Suppressor macrophage treated with lipopolysaccharide for 4 hours (primary cell): ENCODE results near the gene TERT.
"Not testable (repeated sequence)": the region's sequence is repeated elsewhere in the genome, so short reads cannot be mapped to it uniquely, and the experiment has no call there.

Source experiments
- DNase-seq: peaks from one replicate; pipeline ENCODE4 v3.0.0-alpha.2; 2020

The TERT gene

DNA sequence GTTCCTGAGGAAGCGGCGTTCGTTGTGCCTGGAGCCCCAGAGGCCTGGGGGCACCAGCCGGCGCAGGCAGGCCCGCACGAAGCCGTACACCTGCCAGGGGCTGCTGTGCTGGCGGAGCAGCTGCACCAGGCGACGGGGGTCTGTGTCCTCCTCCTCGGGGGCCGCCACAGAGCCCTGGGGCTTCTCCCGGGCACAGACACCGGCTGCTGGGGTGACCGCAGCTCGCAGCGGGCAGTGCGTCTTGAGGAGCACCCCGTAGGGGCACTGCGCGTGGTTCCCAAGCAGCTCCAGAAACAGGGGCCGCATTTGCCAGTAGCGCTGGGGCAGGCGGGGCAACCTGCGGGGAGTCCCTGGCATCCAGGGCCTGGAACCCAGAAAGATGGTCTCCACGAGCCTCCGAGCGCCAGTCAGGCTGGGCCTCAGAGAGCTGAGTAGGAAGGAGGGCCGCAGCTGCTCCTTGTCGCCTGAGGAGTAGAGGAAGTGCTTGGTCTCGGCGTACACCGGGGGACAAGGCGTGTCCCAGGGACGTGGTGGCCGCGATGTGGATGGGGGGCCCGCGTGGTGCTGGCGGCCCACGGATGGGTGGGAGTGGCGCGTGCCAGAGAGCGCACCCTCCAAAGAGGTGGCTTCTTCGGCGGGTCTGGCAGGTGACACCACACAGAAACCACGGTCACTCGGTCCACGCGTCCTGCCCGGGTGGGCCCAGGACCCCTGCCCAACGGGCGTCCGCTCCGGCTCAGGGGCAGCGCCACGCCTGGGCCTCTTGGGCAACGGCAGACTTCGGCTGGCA lies 1.3 kb downstream of the TERT start:
- DNase-seq = no peak

DNA sequence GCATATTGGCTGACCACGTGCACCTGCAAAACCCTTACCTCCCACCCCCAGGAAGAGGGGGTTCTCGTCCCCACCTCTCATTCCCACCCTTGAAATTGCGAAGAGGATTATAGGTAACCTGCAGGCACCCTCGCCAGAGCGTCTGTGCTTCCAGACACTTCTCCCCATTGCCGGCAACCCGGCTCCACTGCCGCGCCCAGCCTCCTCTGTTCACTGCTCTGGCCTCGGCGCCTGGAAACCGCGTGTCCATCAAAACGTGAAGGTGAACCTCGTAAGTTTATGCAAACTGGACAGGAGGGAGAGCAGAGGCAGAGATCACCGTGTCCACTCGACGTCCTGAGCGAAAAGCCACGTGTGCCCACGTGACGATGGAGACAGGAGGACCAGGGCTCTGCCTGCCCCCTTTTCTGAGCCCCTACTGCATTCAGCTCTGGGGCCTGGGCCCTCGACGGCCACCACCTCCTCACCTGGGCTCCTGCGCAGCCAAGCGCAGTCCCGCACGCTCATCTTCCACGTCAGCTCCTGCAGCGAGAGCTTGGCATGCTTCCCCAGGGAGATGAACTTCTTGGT lies 1.9 kb downstream of the TERT start:
- DNase-seq = no peak

DNA sequence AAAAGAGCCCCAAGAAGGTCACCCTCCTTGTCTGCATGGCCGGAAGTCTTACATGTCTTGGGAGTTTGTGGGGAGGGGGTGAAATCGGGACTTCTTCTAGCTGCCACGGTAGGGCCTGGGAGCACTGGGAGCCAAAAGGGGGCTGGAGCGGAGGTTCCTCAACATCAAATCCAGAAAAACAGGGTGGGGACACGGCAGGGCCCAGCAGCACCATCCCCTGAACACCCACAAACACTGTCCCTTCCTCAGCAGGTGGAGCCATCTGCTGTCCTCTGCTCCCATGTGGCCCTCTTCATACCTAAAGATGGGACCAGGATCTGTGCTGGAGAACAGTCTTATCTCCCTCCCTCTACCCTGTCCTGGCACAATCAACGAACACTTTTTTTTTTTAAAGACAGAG lies 2.7 kb downstream of the TERT start:
- no peak for DNase-seq

DNA sequence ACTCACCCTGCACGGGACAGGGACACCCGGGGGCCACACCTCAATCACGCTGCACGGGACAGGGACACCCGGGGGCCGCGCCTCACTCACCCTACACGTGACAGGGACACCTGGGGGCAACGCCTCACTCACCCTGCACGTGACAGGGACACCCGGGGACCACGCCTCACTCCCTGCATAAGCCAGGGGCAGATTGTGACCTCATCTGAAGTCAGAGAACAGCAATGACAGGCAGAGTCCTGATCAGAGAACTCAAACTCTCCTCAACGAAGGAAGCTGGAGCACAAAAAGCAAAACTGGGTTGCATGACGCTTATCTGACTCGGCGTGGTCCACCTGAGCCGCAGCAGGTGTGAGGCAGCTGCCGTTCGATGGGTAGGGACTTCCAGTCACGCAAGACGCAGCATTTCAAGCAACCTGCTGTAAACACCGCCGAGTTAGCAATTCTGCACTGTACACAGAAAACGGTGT lies 3.2 kb downstream of the TERT start:
- no peak for DNase-seq

DNA sequence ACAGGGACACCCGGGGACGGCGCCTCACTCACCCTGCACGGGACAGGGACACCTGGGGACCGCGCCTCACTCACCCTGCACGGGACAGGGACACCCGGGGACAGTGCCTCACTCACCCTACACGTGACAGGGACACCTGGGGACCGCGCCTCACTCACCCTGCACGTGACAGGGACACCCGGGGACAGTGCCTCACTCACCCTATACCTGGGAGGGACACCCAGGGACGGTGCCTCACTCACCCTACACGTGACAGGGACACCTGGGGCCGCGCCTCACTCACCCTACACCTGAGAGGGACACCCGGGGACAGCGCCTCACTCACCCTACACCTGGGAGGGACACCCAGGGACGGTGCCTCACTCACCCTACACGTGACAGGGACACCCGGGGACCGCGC lies 3.9 kb downstream of the TERT start:
- DNase-seq = not testable (repeated sequence)

DNA sequence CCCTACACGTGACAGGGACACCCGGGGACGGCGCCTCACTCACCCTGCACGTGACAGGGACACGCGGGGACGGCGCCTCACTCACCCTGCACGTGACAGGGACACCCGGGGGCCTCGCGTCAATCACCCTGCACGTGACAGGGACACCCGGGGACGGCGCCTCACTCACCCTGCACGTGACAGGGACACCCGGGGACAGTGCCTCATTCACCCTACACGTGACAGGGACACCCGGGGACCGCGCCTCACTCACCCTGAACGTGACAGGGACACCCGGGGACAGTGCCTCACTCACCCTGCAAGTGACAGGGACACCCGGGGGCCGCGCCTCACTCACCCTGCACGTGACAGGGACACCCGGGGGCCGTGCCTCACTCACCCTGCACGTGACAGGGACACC lies 5.3 kb downstream of the TERT start:
- DNase-seq = not testable (repeated sequence)

DNA sequence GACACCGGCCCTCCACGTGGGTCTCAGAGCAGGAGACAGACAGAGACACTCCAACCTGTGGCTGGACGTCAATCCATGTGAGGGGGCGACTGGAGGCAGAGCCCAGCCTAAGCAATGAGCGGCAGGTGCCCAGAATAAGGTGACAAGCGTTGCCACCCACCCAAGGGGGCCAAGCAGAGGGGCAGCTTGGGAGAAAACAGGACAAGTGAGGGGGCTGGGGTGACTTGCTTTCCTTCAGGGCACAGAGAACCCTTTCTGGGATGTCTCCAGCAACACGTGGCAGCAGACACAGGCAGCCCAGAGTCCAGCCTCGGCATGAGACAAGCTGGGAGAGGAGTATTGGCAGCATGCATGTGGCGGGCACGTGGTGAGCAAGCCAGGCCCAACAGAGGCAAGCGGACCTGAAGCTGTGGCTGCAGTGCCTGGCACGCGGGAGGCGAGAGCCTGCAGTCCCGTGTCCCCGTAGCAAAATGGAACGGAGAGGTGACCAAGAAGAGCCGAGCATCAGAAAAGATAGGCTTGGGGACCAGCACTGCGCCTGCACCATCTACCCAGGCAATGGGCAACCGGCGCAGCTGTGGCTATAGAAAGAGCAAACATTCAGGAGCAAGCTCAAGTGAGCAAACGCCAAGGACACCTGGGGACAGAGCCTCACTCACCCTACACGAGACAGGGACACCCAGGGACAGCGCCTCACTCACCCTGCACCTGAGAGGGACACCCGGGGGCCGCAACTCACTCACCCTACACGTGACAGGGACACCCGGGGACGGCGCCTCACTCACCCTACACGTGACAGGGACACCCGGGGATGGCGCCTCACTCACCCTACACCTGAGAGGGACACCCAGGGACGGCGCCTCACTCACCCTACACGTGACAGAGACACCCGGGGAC lies 6.2 kb downstream of the TERT start:
- DNase-seq = no peak

DNA sequence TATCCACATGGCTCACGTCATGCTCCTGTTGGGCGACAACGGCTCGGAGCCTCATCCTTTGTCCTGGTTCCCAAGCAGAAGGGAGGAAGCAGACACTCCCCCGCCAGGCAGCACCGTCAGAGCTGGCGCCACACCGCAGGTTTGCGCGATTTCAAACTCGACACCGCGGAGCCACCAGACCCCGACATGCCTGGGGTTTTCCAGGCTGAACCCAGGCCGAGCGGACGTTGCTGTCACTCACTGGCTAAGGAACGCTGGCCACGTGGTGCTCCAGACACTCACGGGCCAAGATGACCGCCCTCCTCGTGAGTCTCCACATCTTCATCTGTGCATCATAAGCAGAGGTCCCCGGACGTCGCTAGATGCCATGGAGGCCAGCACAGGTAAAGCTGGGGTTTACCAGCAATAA lies 9.0 kb downstream of the TERT start:
- no peak for DNase-seq

DNA sequence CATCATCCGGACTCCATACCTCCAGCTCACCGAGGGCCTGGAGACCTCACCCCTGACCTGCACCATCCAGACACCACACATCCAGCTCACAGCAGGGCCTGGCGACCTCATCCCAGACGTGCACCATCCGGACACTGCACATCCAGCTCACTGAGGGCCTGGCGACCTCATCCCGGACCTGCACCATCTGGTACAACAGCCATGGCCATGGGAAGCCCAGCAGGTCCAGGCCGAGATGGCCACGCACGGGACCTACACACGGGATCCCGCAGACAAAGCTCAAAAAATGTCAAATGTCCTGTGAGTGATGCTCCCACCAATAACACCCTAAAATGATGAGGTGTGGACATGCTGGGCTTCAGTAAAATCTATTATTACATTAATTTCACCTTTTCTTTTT lies 9.7 kb downstream of the TERT start:
- DNase-seq = no peak

DNA sequence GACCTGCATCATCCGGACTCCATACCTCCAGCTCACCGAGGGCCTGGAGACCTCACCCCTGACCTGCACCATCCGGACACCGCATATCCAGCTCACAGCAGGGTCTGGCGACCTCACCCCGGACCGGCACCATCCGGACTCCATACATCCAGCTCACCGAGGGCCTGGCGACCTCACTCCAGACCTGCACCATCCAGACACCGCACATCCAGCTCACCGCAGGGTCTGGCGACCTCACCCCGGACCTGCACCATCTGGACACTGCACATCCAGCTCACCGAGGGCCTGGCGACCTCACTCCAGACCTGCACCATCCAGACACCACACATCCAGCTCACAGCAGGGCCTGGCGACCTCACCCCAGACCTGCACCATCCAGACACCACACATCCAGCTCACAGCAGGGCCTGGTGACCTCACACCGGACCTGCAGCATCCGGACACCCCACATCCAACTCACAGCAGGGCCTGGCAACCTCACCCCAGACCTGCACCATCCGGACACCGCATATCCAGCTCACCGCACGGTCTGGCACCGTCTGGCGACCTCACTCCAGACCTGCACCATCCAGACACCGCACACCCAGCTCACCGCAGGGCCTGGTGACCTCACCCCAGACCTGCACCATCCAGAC lies 10.4 kb downstream of the TERT start:
- not testable (repeated sequence) for DNase-seq

DNA sequence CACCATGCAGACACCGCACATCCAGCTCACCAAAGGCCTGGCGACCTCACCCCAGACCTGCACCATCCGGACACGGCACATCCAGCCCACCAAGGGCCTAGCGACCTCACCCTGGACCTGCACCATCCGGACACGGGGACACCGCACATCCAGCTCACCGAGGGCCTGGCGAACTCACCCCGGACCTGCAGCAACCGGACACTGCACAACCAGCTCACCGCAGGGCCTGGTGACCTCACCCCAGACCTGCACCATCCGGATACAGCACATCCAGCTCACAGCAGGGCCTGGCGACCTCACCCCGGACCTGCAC lies 11.2 kb downstream of the TERT start:
- not testable (repeated sequence) for DNase-seq

DNA sequence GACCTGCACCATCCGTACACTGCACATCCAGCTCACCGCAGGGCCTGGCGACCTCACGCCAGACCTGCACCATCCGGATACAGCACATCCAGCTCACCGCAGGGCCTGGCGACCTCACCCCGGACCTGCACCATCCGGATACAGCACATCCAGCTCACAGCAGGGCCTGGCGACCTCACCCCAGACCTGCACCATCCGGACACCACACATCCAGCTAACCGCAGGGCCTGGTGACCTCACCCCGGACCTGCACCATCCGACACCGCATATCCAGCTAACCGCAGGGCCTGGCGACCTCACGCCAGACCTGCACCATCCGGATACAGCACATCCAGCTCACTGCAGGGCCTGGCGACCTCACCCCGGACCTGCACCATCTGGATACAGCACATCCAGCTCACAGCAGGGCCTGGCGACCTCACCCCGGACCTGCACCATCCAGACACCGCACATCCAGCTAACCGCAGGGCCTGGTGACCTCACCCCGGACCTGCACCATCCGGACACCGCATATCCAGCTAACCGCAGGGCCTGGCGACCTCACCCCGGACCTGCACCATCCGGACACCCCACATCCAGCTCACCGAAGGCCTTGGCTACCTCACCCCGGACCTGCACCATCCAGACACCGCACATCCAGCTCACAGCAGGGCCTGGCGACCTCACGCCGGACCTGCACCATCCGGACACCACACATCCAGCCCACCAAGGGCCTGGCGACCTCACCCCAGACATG lies 11.7 kb downstream of the TERT start:
- not testable (repeated sequence) for DNase-seq

DNA sequence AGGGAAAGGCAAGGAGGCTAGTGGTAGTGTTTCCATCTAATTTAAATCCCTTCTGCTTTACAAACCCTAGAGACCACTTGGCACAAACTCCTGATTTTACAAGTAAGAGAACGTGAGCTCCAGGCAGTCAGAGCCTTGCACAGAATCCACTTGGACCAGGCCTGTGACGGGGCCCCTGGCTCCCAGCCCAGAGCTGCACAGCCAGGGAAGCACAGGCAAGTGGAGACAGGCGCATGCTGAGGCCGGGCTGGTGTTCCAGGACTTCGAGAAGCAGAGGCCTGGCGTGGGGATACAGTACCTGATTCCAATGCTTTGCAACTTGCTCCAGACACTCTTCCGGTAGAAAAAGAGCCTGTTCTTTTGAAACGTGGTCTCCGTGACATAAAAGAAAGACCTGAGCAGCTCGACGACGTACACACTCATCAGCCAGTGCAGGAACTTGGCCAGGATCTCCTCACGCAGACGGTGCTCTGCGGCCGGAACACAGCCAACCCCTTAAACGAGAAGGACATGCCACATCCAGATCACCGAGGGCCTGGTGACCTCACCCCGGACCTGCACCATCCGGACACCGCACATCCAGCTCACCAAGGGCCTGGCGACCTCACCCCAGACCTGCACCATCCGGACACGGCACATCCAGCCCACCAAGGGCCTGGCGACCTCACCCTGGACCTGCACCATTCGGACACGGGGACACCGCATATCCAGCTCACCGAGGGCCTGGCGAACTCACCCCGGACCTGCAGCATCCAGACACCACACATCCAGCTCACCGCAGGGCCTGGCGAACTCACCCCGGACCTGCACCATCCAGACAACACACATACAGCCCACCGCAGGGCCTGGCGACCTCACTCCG lies 12.5 kb downstream of the TERT start:
- DNase-seq = no peak

DNA sequence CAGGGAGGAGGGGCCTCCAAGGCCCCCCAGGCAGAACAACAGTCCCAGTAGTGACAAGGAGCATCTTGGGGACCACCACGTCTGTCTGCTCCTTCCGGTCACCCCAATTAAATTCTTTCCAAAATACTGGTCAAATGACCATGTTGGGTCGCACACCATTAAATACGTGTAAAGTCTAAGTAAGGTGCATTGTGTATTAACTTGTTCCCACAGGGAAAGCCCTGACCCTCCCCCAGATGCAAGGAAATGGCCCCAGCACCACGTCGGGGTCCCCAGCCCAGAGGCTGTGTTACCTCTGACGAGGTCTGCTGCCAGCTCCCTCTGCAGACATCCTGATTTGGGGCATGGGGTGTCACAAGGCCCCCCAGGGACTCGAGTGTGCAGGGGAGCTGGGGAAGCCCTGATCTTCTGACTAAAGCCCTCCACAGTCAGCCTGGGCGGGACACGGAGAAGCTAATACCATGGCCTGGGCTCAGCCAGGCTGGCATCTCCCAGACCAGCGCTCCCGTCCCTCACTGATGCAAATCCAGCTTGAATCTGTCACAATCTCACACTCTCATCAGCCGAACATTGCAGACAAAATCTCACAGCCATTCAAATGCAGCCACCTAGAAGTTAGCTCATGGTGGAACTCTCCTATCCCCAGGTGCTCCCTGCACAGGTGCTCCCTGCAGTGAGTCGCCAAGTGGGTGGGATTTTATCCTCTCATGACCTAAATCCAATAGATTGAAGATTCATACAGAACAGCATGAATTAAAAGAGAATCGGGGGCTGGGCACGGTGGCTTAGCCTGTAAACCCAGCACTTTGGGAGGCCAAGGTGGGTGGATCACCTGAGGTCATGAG lies 13.6 kb downstream of the TERT start:
- no peak for DNase-seq

DNA sequence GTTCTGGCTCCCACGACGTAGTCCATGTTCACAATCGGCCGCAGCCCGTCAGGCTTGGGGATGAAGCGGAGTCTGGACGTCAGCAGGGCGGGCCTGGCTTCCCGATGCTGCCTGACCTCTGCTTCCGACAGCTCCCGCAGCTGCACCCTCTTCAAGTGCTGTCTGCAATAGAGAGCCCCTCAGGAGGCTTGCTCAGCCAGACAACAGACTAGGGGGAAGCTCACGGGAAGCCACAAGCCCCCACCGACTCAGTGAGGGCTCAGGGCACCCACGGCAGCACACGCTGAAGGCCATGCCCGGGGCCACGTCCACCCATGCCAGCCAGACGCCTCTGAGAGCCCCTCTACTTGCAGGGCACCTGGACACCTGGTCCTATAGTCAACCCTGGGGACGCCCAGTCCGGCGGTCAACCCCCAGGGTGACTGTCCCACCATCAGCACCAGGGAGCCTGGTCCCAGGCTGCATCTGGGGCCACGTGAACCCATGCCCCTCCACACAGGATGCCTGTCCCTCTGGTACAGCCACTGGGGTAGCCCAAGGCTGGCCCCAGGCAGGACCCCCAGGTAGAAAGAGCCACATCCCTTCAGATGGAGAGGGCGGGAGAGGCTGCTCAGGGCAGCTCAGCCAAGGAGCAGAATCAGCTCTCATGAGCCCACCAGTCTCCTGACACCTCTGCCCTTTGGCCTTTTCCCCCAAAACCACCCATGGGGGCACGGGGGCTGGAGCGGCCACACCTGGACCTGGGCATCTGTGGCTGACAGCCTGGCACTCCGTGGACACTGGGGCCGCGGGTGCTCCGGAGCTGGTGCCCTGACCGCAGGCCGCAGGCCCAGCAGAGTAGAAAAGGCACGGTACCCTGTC lies 14.5 kb downstream of the TERT start:
- DNase-seq = no peak

DNA sequence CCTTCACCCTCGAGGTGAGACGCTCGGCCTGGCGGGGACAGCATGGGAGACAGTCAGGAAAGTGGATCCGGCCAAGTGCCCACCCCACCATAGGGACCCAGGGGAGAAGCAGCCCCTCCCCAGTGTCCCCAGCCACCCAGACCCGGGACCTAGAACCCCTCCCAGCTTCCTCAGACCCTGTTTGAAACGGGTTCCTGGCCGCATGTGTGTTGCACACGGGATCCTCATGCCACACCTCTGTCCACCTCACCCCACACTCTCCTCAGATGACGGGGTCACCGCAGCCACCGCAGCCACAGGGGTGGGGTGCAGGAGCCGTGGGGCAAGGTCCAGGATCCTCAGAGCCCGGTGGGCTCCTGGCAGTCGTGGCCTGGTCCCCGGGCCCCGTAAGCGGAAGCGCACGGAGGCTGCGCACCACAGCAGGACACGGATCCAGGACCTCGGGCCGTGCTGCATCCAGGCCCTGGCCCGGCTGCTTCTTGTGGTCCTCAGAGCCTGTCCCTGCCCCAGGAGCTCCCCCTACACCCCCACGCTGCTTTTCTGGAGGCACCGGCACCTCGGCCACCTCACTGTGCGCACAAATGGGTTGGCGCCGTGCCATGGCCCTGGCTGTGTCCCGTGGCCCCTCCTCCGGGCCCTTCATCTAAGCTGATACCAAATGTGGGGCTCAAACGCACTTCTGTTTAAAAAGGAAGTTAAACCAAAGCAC lies 15.3 kb downstream of the TERT start:
- DNase-seq = no peak

DNA sequence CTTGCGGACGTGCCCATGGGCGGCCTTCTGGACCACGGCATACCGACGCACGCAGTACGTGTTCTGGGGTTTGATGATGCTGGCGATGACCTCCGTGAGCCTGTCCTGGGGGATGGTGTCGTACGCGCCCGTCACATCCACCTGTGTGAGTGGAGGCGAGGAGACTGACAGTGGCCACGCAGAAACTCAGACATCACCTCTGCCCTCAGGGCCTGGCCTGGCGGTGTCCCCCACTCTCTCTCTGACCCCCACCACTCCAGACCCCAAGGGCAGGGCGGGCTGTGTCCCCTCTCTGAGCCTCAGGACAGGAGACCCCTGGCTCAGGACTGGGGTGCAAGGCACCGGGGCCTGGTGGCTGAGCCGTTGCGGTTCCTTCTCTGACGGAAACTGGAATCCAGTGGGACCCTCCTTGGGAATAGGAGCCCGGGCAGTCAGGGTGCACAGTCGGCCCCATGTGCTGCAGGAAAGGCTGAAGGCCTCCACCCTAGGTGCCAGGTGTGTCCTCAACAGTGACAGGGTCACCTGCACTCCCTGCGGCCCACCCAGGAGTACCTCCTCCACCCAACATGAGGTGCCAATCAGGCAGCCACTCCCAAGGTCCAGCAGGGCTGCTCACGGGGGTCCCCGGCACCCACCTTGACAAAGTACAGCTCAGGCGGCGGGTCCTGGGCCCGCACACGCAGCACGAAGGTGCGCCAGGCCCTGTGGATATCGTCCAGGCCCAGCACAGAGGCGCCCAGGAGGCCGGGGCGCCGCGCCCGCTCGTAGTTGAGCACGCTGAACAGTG lies 16.0 kb downstream of the TERT start:
- DNase-seq = no peak

DNA sequence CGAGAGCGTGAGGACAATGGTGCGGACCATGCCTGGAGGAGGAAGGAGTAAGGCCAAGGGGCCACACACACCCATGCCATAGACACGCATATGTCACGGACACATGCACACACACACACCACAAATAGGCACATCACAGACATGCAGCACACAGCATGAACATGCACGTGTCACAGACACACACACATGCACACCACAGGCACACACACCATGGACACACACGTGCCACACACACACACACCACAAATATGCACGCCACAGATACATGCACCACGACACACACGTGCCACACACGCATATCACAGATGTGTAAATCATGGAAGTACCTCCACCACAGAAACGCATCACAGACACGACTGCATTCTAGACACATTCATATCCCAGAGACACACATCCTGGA lies 16.7 kb downstream of the TERT start:
- no peak for DNase-seq
